Stimulated activated CD4-positive, alpha-beta T cell treated with anti-CD3 and anti-CD28 coated beads, Interleukin-15, amount 100 ng/mL, for 24 hours (primary cell): Measurements from ENCODE around the gene LAMC3.
"Not testable (repeated sequence)": the region's sequence is repeated elsewhere in the genome, so short reads cannot be mapped to it uniquely, and the experiment has no call there.

ENCODE experiments used
- DNase-seq: peaks from one replicate; pipeline ENCODE4 v3.0.0-alpha.2; 2020

Gene LAMC3

DNA sequence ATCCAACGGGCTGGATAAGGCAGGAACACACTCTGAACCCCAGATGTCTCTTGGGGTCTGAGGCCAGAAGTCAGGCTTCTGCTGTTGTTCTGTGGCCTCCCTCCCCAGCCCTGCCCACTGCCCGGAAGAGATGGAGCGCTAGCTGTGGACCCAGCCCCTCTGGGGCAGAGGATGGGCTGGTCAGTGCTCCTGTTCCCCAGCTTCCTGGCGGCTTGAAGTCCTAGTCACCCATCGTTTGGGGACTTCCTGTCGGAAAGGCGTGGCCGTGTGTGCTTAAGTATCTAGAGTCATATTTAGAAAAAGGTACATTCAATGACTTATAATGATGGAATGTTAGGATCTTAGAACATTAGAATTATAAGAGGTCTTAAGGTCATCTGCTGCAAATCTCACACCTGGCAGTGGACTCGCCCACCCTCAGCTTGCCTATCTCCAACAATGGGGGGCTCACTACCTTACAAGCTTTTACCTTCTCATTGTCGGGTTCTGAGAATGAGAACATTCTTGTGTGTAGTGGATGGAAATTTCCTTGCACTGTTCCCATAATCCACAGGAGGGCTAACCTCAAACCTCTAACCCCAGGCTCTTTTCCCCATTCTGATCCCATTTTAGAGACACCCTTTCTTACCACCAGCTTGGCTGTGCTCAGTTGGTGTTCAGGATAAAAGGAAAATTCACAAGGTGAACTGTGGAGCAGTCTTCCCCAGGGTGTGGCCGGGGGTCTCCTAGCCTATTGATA is 74.0 kb downstream of the LAMC3 start:
- no peak for DNase-seq

DNA sequence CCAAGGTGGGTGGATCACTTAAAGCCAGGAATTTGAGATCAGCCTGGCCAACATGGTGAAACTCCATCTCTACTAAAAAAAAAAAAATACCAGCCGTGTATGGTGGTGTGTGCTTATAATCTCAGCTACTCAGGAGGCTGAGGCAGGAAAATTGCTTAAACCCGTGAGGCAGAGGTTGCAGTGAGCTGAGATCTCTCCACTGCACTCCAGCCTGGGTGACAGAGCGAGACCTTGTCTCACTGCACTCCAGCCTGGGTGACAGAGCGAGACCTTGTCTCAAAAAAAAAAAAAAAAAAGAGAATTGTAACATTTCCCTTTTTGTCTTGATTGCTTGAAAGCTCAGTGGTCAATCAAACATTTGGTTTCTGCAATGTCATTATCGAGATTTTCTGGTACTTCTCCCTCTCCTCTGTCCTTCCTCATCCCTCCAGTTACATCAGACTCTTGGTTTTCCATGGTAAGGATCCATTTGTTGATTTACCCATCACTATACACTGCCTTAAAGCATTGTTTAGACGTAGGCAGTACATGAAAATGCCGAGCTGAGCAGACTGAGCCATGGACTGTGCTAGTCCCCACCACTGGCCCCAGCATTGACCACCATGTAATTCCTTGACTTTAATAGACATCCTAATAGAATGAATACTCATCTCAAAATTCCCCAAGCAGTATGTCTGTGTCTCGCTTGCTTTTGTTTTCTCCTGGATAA is 75.8 kb downstream of the LAMC3 start:
- no peak for DNase-seq

DNA sequence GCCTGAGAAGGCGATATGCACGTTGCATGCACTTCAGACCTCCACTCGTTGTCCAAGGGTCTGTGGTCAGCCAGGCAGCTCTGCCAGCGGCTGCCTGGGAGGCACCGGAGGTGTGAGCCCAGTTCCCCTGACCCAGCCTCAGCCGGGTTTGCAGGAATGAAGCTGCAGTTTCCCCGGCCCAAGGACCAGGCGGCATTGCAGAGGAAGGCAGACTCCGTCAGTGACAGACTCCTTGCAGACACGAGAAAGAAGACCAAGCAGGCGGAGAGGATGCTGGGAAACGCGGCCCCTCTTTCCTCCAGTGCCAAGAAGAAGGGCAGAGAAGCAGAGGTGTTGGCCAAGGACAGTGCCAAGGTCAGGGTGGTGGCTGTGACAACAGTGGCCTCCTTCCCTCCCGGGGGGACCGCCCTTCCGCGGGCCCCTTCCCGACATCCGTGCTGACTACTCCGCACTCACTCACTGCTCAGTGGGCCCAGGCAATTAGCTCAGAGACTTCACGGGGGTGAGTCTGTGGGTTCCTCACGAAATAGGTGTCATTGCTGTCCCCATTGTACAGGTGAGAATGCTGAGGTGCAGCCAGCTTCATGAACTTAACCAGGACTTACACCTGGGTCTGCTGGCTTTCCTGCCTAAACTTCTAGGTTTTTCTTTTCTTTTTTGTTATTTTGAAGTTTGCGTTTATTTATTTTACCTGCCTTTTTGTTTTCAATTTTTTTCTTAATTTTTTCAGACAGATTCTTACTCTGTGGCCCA is 76.6 kb downstream of the LAMC3 start:
- no peak for DNase-seq

DNA sequence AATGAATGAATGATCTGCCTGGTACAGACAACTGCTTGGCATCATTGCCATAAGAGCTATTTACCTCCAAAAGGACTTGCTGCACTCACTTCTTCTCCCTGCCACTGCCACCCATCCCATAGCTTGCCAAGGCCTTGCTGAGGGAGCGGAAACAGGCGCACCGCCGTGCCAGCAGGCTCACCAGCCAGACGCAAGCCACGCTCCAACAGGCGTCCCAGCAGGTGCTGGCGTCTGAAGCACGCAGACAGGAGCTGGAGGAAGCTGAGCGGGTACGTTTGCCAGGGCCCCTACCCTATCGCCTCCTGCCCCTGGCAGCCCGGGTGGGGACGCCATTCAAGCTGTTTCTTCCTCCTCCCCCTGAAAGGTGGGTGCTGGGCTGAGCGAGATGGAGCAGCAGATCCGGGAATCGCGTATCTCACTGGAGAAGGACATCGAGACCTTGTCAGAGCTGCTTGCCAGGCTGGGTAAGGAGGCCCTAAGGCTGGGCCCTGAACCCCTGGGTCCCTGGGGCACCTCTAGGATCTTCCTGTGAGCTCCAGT is 78.5 kb downstream of the LAMC3 start:
- DNase-seq, result no peak

DNA sequence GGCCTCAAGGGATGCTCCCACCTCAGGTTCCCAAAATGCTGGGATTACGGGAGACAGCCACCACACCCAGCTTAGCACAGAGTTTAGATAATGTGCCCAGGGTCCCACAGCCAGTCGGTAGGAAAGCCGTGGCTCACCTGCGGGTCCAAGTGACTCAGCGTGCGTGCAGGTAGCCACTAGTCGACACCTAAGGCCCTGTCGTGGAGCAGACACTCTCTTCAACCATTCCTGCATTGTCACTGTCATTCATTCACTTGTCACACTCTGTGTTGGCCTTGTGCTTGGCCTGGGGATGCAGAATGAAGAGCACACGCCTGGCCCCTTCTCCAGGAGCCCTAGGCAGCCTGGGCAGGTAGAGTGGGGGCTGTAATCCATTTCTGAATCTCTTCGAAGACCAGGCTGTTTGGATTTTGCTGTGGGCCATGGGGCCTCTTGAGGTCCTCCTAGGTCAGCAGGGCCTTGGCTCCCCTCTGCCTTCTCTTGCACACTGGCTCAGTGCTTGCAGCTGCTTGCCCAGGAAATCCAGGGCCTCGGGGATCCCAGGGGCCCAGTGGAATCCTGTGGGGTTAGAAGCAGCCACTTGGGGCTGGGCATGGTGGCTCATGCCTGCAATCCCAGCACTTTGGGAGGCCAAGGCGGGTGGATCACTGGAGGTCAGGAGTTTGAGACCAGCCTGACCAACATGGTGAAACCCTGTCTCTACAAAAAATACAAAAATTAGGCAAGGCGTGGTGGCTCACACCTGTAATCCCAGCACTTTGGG is 81.2 kb downstream of the LAMC3 start:
- no peak for DNase-seq

DNA sequence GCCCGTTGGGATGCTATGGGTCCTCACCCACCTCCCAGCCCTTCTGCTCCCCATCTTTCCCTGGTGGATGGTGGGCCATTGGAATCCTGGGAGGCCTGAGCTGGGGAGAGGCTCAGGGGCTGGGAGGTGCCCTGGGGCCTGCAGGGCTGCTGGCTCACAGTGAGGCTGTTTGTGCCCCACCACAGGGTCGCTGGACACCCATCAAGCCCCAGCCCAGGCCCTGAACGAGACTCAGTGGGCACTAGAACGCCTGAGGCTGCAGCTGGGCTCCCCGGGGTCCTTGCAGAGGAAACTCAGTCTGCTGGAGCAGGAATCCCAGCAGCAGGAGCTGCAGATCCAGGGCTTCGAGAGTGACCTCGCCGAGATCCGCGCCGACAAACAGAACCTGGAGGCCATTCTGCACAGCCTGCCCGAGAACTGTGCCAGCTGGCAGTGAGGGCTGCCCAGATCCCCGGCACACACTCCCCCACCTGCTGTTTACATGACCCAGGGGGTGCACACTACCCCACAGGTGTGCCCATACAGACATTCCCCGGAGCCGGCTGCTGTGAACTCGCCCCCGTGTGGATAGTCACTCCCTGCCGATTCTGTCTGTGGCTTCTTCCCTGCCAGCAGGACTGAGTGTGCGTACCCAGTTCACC is 82.5 kb downstream of the LAMC3 start:
- no peak for DNase-seq

DNA sequence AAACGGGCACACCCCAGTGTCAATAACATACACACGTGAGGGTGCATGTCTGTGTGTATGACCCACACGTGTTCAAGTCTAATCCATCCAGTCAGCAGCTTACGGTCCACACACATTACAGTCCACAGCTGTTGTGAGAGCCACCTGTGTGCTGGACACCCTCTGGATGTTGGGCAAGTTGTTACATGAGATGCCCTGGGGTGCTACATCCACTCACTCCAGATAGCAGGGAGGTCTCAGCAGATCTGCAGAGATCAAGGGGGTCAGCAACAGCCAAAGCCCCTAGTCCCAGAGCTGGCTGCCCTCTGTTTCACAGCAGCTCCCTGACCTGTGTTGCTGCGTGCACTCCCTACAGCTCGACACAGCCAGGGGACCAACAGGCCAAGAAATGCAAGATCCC is 83.1 kb downstream of the LAMC3 start:
- DNase-seq, result no peak

DNA sequence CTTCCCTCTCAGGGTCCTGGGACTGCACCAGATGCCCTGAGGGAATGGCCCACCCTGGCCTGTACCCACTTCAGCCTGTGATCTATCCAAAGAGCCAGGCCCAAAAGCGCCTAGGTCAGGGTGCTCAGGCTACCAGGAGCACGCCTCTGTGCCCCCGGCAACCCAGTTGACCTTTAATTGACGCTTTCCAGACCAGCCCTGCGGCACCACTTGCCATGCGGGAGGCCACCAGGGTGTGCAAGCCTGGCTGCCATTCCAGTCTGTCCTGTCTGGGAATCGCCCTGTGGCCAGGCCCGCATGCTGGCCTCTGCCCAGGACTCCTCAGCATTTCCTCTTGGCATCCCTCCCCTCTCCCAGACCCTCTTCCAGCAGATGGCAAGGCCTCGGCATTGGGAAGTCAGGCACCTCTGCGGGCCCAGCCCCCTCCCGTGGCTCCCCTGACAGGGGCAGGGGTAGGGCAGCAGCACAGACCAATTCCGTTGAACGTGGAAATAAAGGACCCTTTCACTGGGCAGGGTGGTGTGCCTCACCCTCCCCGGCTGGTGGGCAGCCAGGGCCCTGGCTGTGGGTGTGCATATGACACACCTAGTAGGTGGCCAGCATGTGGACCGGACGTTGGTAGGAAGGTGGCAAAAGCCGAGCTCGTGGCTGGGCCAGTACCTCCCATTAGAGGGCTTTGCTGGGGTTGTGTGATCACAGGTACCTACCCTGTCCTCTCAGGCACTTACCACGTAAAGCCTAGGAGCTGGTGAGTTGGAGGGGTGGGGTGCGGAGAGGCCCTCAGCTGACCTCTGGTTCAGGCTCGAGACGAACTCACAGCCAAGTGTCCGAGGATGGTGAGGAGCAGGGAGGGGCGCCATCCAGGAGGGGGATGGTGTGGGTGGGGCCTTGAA is 83.8 kb downstream of the LAMC3 start:
- DNase-seq, result no peak

DNA sequence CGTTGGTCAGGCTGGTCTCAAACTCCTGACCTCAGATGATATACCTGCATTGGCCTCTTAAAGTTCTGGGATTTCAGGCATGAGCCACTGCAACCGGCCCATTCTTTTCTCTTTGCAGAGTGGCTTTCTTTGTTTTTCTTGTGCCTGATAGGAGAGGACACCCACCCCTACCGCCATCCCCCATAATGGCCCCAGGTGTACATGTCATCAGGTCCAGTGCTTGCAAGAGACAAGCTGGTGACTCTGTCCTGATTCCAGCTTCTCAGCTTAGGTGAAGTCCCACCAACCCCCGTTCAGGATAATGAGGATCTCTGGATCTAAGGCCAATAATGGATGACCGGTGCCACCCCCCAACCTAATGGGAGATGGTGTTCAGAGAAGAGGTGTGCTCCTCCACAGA is 85.0 kb downstream of the LAMC3 start:
- no peak for DNase-seq

DNA sequence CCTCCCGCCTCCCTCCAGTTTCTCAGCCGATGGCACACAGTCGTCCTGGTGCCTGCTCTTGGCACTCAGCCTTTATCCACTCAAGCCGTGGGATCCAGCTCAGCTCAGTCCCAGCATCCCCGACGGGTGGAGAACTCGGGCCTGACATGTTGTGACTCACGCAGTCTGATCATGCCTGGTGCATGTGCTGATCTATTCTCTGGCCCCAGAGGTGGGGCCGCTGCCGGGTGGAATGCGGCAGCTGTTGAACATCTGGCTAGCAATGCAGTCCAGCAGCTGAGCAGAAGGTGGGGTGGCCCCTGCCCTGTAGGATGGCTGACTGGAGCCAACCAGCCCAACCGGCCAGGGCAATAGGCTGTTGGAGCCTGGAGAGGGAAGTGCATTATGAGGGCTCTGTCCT is 85.6 kb downstream of the LAMC3 start:
- no peak for DNase-seq

DNA sequence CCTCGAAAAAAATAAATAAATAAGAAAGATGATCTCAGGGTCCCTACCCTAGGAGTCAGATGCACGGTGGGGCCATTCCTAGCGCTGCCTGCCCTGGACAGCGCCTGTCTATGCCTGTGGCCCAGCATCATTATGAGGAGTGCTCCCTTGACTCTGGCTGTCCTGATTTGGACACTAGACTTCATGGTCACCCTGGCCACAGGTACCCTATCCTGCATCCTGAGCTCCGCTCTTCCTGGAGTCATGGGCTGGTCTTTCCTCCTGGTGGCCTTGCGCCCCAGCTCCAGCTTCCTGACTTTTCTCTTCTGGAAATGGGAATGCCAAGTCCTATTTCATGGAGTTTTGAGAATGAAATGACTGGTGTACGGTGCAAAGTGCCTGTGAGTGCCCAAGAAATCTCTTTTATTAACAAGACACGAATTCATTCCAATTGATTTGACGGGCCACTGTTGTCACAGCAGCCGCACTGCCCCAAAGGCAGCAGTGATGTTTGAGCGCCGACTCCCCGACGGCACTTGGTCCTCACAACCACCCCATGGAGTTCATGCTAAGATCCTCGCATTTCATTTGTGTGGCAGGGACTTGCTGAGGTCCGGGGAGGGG is 86.8 kb downstream of the LAMC3 start:
- DNase-seq, result no peak

DNA sequence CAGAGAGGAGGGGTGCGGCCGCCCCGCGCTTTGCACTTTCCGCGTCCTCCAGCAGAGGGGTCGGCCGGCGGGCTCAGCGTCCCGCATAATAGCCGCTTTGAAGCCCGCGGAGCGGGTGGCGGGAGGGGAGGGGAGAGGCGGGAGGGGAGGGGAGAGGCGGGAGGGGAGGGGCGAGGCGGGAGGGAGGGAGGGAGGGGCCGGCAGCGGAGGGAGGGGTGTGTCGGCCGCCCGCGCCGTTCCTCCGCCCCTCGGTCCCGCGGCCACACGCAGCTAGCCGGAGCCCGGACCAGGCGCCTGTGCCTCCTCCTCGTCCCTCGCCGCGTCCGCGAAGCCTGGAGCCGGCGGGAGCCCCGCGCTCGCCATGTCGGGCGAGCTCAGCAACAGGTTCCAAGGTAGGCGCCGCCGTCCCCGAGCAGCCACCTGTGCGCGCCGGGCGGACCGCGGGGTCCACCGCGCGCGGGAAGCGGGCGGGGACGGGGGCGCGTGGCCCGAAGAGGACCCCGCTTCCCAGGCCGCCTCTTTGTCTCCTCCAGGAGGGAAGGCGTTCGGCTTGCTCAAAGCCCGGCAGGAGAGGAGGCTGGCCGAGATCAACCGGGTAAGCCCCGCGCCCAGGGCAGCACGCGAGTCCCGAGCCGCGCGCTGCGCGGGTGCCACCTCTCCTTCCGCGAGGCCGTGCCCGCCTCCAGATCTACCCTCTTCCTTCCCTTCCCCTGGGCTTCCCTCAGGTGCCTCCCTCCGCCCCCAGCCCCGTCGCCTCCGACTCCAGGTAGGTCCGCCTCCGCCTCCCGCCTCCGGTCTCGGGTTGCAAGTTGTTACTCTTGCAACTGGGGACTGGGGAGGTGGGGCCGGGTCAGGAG is 87.5 kb downstream of the LAMC3 start, which contains the start of gene AIF1L:
Gene AIF1L (plus strand): TSS at position 263 of the 857 bp plus-strand sequence. CDS start 99 bp downstream, at position 362.
- DNase-seq, result peak; percentile 59

DNA sequence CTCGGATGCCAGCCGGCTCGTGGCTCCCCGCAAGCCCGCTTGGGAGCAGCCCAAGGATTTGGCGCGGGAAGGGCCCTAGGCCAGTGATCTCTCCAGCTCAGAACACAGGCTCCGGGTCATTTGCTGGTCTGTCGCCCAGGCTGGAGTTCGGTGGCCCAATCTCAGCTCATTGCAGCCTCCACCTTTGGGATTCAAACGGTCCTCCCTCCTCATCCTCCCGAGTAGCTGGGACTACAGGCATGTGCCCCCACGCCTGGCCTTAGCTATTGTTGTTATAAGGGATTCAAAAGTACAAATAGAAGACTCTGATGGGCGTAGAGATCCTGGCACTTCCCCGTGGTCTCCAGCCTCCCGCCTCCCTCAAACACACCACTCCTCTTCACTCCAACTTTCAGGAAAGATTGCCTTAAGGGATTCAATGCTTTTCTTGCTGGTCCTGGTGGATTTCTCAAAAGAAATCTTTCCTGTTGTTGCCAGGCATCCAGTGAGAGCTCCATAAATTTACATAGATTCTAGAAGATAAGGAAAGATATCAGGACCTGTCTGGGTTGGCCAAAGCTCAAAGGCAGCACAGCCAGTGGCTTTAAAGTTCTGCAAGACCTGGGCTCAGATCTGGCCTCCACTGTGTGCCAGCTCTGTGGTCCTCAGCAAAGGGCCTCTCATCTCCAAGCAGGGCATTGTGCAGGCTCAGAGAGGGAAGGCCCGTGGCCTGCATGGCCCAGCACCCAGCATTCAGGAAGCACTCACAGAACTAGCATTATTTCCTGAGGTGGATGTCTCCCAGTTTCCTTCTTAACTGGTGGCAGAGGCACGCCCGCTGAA is 88.4 kb downstream of the LAMC3 start:
- DNase-seq, result no peak

DNA sequence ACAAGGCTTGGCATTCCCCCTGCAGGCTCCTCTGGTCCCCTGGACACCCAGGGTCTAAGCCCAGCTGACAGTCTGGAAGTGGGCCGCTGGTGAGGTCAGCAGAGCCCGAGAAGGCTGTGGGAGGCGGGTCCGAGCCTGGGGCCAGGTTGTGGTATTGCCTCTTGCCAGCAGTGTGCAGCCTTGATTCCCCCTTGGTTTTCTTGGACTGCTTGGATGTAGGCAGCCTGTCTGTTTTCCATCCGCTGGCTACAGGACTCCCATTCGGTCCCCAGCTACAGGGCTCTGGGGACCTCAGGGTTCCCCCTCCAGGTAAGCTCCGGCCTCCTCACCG is 88.9 kb downstream of the LAMC3 start:
- no peak for DNase-seq

DNA sequence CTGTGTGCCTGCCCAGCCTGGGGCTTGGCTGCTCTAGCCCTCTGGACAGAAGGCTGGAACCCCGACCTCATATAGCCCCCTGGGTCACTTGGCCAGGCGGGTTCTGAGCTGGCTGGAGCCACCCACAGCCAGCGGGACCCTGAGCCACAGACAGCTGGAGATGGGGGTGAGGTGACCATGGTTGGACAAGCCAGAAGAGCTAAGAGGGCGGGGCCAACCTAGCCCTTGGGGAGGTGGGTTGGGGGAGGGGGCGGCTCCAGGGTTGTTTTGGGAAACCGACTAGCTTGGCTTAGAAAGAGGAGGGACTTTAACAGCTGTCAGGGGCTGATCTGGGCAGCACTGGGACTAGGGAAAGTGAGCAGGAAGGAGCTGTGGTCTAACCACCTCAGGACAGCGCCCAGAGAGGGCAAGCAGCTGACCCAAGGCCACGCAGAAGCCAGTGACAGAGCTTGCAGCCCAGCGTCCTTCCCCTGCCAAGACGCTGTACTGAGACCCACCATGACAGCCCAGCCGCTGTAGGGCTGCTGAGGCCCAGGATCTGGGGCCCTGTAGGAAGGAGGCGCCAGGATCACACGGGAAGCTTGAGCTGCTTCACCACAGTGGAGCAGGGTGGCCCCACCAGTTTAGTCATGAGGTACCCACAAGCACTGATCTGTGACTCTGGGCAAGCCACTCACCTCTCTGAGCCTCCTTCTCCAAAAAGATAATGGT is 89.6 kb downstream of the LAMC3 start:
- DNase-seq, result no peak

DNA sequence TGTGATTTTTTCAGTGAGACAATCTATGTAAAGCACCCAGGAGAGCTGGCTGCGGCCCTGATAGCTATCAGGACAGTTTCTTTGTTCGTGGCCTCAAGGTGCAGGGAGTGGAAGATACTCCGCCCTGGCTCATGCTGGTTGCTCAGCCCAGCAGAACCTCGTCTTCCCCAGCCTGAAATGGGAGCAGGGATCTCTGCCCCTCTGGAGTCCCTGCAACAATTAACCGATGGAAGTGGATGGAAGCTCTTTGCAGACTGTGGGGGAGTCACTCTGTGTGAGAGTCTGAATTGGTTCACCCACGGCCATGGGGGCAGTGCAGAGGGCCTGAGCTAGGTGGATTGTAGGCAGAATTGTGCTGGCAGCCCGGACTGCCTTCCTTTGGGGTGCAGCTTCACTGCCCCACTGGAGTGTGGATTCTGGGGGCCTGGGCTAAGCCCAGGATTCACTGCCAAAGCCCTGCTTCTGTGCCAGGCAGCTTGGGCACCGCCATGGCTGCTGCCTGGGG is 90.2 kb downstream of the LAMC3 start:
- no peak for DNase-seq

DNA sequence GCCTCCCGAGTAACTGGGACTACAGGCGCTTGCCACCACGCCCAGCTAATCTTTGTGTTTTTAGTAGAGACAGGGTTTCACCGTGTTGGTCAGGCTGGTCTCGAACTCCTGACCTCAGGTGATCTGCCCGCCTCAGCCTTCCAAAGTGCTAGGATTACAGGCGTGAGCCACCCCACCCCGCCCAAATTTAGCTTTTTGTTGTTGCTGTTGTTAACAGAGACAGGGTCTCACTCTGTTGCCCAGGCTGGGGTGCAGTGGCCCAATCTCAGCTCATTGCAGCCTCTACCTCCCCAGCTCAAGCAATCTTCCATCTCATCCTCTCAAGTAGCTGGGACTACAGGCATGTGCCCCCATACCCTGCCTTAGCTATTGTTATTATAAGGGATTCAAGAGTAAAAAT is 90.9 kb downstream of the LAMC3 start:
- not testable (repeated sequence) for DNase-seq

DNA sequence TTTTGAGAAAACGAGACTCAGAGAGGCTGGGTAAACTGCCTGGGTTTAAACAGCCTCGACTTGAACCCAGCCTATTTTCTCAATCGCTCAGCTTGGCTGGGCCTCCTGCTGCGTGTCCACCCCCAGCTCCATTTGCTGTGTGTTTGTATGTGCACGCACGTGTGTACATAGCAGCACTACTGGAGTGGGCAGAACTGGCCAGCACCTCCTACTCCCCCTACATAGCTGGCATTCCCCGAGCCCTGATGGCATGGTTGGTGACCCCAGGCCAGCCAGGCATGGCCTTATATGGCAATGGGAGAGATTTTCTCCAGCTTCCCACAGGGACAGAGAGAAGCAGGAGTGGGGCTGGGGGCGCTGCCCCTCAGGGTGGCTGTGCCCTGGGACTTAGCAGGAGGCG is 91.5 kb downstream of the LAMC3 start:
- no peak for DNase-seq
